C4-2B (cell line): Measurements from ENCODE around the gene STAM2.

Experiments used
- ZFX ChIP-seq: fragments of 450-650 bp; IDR thresholded peaks from 2 replicates; pipeline ENCODE4 v1.6.1; 2017
- TF ChIP-seq, protein P1 (sequence below): fragments of 450-650 bp; conservative IDR thresholded peaks from 2 replicates; pipeline ENCODE4 v1.5.1; 2017; ENCODE audit warnings: mild to moderate bottlenecking

DNA sequence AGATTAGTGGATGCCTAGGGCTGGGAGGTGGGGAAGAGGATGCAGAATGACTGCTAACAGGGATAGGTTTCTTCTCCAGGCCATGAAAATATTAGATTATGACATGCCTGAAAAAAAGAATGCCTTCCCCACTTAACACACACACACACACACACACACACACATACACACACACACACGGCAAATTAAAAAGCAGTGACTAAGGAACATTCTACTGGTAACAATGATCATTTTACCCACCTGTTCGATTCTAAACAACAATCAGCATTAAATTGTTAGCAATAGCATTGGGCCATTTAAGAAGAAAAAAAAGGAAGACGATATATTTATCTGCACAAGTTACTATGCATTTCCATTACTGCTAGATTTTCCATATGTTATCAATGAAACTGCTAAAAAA is 87.6 kb downstream of the STAM2 start:
- TF ChIP-seq, protein P1, sequence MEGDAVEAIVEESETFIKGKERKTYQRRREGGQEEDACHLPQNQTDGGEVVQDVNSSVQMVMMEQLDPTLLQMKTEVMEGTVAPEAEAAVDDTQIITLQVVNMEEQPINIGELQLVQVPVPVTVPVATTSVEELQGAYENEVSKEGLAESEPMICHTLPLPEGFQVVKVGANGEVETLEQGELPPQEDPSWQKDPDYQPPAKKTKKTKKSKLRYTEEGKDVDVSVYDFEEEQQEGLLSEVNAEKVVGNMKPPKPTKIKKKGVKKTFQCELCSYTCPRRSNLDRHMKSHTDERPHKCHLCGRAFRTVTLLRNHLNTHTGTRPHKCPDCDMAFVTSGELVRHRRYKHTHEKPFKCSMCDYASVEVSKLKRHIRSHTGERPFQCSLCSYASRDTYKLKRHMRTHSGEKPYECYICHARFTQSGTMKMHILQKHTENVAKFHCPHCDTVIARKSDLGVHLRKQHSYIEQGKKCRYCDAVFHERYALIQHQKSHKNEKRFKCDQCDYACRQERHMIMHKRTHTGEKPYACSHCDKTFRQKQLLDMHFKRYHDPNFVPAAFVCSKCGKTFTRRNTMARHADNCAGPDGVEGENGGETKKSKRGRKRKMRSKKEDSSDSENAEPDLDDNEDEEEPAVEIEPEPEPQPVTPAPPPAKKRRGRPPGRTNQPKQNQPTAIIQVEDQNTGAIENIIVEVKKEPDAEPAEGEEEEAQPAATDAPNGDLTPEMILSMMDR = no peak
- no peak for TF ChIP-seq ZFX
